Measurements from ENCODE around the gene CNNM2.

- TF ChIP-seq TAF1 (IDR thresholded peaks at IDR 0.05; ENCODE audit: borderline replicate concordance, insufficient read depth, low read length) (no peak), POLR2AphosphoS5 (IDR thresholded peaks at IDR 0.05; ENCODE audit: low read depth, low read length) (no peak)
These were observed 79.9 kb downstream of the CNNM2 start for GRCh38 chr10:102997998-102998397.

Measured in PFSK-1 (cell line).